SU-DHL-6 (cell line): ENCODE measurements around the gene UBE2E1.

Experiments
- H2AFZ ChIP-seq: fragments of 200-600 bp; sonication (generic); 2 replicates; pipeline ENCODE4 v1.6.1; 2014; ENCODE audit warnings: low read depth, mild to moderate bottlenecking, moderate library complexity, mixed read lengths, antibody characterized with exemption, low read length; ENCODE audit not compliant: severe bottlenecking
- H3F3A ChIP-seq: fragments of 200-600 bp; shearing (Covaris generic); 2 replicates; pipeline ENCODE4 v1.6.0; 2016; ENCODE audit warnings: antibody characterized with exemption, mild to moderate bottlenecking; ENCODE audit not compliant: insufficient read depth
- H3K27ac ChIP-seq: fragments of 200-600 bp; sonication (generic); 2 replicates; pipeline ENCODE4 v1.5.1; 2016; ENCODE audit warnings: low read depth, mild to moderate bottlenecking, low read length, moderate library complexity, mixed read lengths
- H3K27me3 ChIP-seq: fragments of 200-600 bp; sonication (generic), shearing (Covaris generic); 2 replicates; pipeline ENCODE4 v1.6.0; 2014; ENCODE audit warnings: mild to moderate bottlenecking, low read length
- H3K36me3 ChIP-seq: fragments of 200-600 bp; sonication (generic); 2 replicates; pipeline ENCODE4 v1.6.1; 2014; ENCODE audit warnings: mild to moderate bottlenecking, low read length, mixed read lengths
- H3K4me2 ChIP-seq: fragments of 300-600, 200-600 bp; shearing (Covaris generic), sonication (generic); 2 replicates; pipeline ENCODE4 v1.6.0; 2014; ENCODE audit warnings: low read length, low read depth, mild to moderate bottlenecking; ENCODE audit not compliant: poor library complexity, severe bottlenecking
- H3K4me3 ChIP-seq: fragments of 200-600 bp; sonication (generic); 2 replicates; pipeline ENCODE4 v1.5.1; 2014; ENCODE audit warnings: antibody characterized with exemption, low read length, mild to moderate bottlenecking, mixed read lengths; ENCODE audit not compliant: insufficient read depth, poor library complexity, severe bottlenecking
- H3K79me2 ChIP-seq: fragments of 200-600 bp; sonication (generic); 2 replicates; pipeline ENCODE4 v1.6.1; 2014; ENCODE audit warnings: mild to moderate bottlenecking, low read length, moderate library complexity; ENCODE audit not compliant: insufficient read depth
- H3K9ac ChIP-seq: fragments of 200-600 bp; sonication (generic); 2 replicates; pipeline ENCODE4 v1.7.0; 2014; ENCODE audit warnings: mild to moderate bottlenecking, low read length
- H3K9me2 ChIP-seq: fragments of 200-600 bp; sonication (generic); replicated peaks from 2 replicates; pipeline ENCODE4 v1.6.1; 2014; ENCODE audit warnings: low read length; ENCODE audit not compliant: insufficient read depth
- H3K9me3 ChIP-seq: fragments of 200-600 bp; sonication (generic); 2 replicates; pipeline ENCODE4 v1.6.1; 2014; ENCODE audit warnings: low read length, mixed read lengths; ENCODE audit not compliant: insufficient read depth
- H4K20me1 ChIP-seq: fragments of 200-600 bp; sonication (generic); 2 replicates; pipeline ENCODE4 v1.6.1; 2014; ENCODE audit warnings: low read depth, mild to moderate bottlenecking, antibody characterized with exemption, low read length, moderate library complexity, mixed read lengths
- CTCF ChIP-seq: fragments of 200-600 bp; sonication (generic); IDR thresholded peaks from one replicate; pipeline ENCODE4 v1.5.1; 2017; ENCODE audit warnings: antibody characterized with exemption, mild to moderate bottlenecking, low read length, moderate library complexity; ENCODE audit not compliant: insufficient read depth, poor library complexity, severe bottlenecking
- EZH2phosphoT487 ChIP-seq: fragments of 200-600 bp; sonication (generic), shearing (Covaris generic); conservative IDR thresholded peaks from 2 replicates; pipeline ENCODE4 v1.6.1; 2018; ENCODE audit warnings: mild to moderate bottlenecking, antibody characterized with exemption, low read length, moderate library complexity, mixed read lengths

UBE2E1 gene

GRCh38 chr3:23760325-23760724, 45.4 kb upstream of the UBE2E1 start:
- H3K9ac ChIP-seq: peak overlapping the region; percentile 30
- no peaks in the 10 kb centered on the region for H3K27me3 ChIP-seq
- peak overlapping the region; percentile 46 for H3K4me2 ChIP-seq
- no peak for TF ChIP-seq EZH2phosphoT487
- H3K9me2 ChIP-seq: no peaks in the 10 kb centered on the region
- H3K27ac ChIP-seq: peak overlapping the region; percentile 84
- H3K9me3 ChIP-seq: no peaks in the 10 kb centered on the region
- no peaks in the 10 kb centered on the region for H3K79me2 ChIP-seq
- H2AFZ ChIP-seq: peak overlapping the region; percentile 74
- no peaks in the 10 kb centered on the region for H3K36me3 ChIP-seq
- H3K4me3 ChIP-seq: peak overlapping the region; percentile 1
- no peaks in the 10 kb centered on the region for H4K20me1 ChIP-seq
- H3F3A ChIP-seq: peaks cover 27% of the 10 kb centered on the region

DNA sequence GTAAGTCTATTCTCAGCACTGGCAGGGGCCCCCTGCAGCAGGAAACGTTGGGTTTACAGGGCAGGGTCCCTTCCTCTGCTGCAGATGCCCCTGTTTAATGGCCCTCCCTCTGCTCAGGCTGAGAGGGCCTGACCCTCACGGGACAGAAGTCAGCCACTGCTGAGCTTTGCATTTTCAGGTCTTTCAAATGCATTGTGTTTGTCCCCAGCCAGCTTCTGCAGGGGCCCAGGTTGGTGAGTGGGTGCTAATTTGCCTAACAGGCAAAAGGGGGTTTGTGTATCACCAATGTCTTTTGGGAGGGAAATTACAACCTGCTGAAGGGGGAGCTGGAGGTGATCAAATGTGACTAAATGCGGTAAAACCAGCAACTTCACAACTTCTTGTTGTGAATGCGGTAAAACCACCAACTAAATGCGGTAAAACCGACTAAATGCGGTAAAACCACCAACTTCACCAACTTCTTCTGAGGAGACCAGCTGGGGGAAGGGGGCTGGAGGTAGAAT, 44.8 kb upstream of the UBE2E1 start:
- H3K9me3 ChIP-seq: no peaks in the 10 kb centered on the region
- H3K27ac ChIP-seq: peak overlapping the region; percentile 84
- TF ChIP-seq CTCF: no peak
- peak overlapping the region; percentile 1 for H3K4me3 ChIP-seq
- H3K4me2 ChIP-seq: peak overlapping the region; percentile 46
- H4K20me1 ChIP-seq: no peaks in the 10 kb centered on the region
- no peaks in the 10 kb centered on the region for H3K9me2 ChIP-seq
- no peaks in the 10 kb centered on the region for H3K27me3 ChIP-seq
- no peaks in the 10 kb centered on the region for H3K79me2 ChIP-seq
- H3K9ac ChIP-seq: peak overlapping the region; percentile 30
- peaks cover 27% of the 10 kb centered on the region for H3F3A ChIP-seq
- H3K36me3 ChIP-seq: no peaks in the 10 kb centered on the region
- peak overlapping the region; percentile 74 for H2AFZ ChIP-seq

- Histone ChIP-seq H3K9ac (peak overlapping the region; percentile 11; the same call in 1 of the 2 replicates), H3K9me3 (no peaks in the 10 kb centered on the region)
These were observed 44.3 kb upstream of the UBE2E1 start for GRCh38 chr3:23761440-23761896.

More at GRCh38 chr3:23761440-23761896, 44.3 kb upstream of the UBE2E1 start:
- Histone ChIP-seq H3K79me2 (no peaks in the 10 kb centered on the region), H3K9me2 (no peaks in the 10 kb centered on the region), H3K36me3 (no peaks in the 10 kb centered on the region), H3K4me2 (peak overlapping the region; percentile 46), H4K20me1 (no peaks in the 10 kb centered on the region), H3K27me3 (no peaks in the 10 kb centered on the region), H3K27ac (peak overlapping the region; percentile 84), H3K4me3 (no peak overlapping the region), H2AFZ (peak overlapping the region; percentile 74), H3F3A (peaks cover 27% of the 10 kb centered on the region)
- TF ChIP-seq EZH2phosphoT487 (no peak), CTCF (peak; percentile 38)
